Right atrium auricular region (tissue), 2 donors: ENCODE data around the gene NAV2. TPM values are rescaled to one million over a fixed set of nuclear protein-coding genes. Genes with fewer than 3 reads are reported as not detected.

Experiments
- DNase-seq: peaks from one replicate; pipeline ENCODE4 v3.0.0-alpha.2; 2019; ENCODE audit warnings: low spot score
- H3K27ac ChIP-seq, 2 donors: fragments of 200-600 bp; sonication (generic); 1 replicate in 1 of 2; 2 replicates in 1 of 2; pipeline ENCODE4 v1.5.1; 2016 to 2019
- H3K27me3 ChIP-seq, 2 donors: fragments of 200-600 bp; sonication (generic); one replicate each; pipeline versions ENCODE4 v1.5.1 to v1.6.0; 2017 to 2019
- H3K36me3 ChIP-seq: fragments of 200-600 bp; sonication (generic); one replicate; pipeline ENCODE4 v1.5.1; 2016
- H3K4me1 ChIP-seq, 2 donors: fragments of 200-600 bp; sonication (generic); one replicate each; pipeline versions ENCODE4 v1.5.1 to v1.6.0; 2017 to 2019
- H3K4me3 ChIP-seq, 2 donors: fragments of 200-600 bp; sonication (generic); 1 replicate in 1 of 2; 2 replicates in 1 of 2; pipeline ENCODE4 v1.5.1; 2017 to 2019; ENCODE audit warnings: mild to moderate bottlenecking in 1 of 2, moderate library complexity in 1 of 2
- H3K9me3 ChIP-seq, 2 donors: fragments of 200-600 bp; sonication (generic); one replicate each; pipeline ENCODE4 v1.5.1; 2019
- CTCF ChIP-seq, 2 donors: fragments of 200-600 bp; sonication (generic); IDR thresholded peaks; one replicate each; pipeline ENCODE4 v1.5.1; 2019; ENCODE audit warnings: antibody characterized with exemption in 2 of 2
- total RNA-seq, 2 donors: library from RNA; depleted of rRNA; stranded (reverse); fragments of >200 nt; gene quantifications; one replicate each; pipeline ENCODE4 v1.1.0, GENCODE V29; 2016

NAV2 gene
- total RNA-seq, 2 donors from 2014 or later, result 11.4 to 19.2 TPM

GRCh38 chr11:19725379-19726079, 12.9 kb downstream of the NAV2 start:
- DNase-seq, result no peak
- TF ChIP-seq CTCF (IDR thresholded peaks at IDR 0.05), result no peak
- Histone ChIP-seq H3K27me3 (no peaks in the 10 kb centered on the region), H3K36me3 (no peaks in the 10 kb centered on the region), H3K27ac (peak overlapping the region; percentile 15 to 34), H3K9me3 (no peaks in the 10 kb centered on the region), H3K4me3 (no peak overlapping the region), H3K4me1 (peaks cover 0 to 65% of the 10 kb centered on the region in 2 donors)

GRCh38 chr11:19727246-19727645, 14.6 kb downstream of the NAV2 start:
- no peak for DNase-seq
- TF ChIP-seq CTCF (IDR thresholded peaks at IDR 0.05), result no peak
- Histone ChIP-seq H3K27me3 (no peaks in the 10 kb centered on the region), H3K4me1 (peaks cover 0 to 67% of the 10 kb centered on the region in 2 donors), H3K36me3 (no peaks in the 10 kb centered on the region), H3K9me3 (no peaks in the 10 kb centered on the region), H3K27ac (no peak overlapping the region), H3K4me3 (no peak overlapping the region)

- no peak overlapping the region for H3K27ac ChIP-seq
- H3K4me1 ChIP-seq, result peaks cover 0 to 58% of the 10 kb centered on the region in 2 donors
These were observed 15.8 kb downstream of the NAV2 start for GRCh38 chr11:19728436-19728835.

GRCh38 chr11:19729141-19729540, 16.5 kb downstream of the NAV2 start:
- H3K4me1 ChIP-seq, result peaks cover 0 to 50% of the 10 kb centered on the region in 2 donors
- H3K4me3 ChIP-seq, result no peak overlapping the region
- H3K36me3 ChIP-seq, result no peaks in the 10 kb centered on the region
- H3K9me3 ChIP-seq, result no peaks in the 10 kb centered on the region
- no peak for DNase-seq
- no peak overlapping the region for H3K27ac ChIP-seq
- TF ChIP-seq CTCF (IDR thresholded peaks at IDR 0.05), result no peak
- H3K27me3 ChIP-seq, result no peaks in the 10 kb centered on the region

More at GRCh38 chr11:19728436-19728835, 15.8 kb downstream of the NAV2 start:
- DNase-seq, result no peak
- H3K27me3 ChIP-seq, result no peaks in the 10 kb centered on the region
- no peaks in the 10 kb centered on the region for H3K36me3 ChIP-seq
- no peak for TF ChIP-seq CTCF (IDR thresholded peaks at IDR 0.05)
- no peak overlapping the region for H3K4me3 ChIP-seq
- H3K9me3 ChIP-seq, result no peaks in the 10 kb centered on the region

- DNase-seq, result no peak
- H3K4me3 ChIP-seq, result no peak overlapping the region
- peaks cover 0 to 54% of the 10 kb centered on the region in 2 donors for H3K4me1 ChIP-seq
- no peaks in the 10 kb centered on the region for H3K36me3 ChIP-seq
- H3K9me3 ChIP-seq, result no peaks in the 10 kb centered on the region
- H3K27ac ChIP-seq, result peak overlapping the region; percentile 49 to 68
- TF ChIP-seq CTCF (IDR thresholded peaks at IDR 0.05), result no peak
- no peaks in the 10 kb centered on the region for H3K27me3 ChIP-seq
These were observed 17.7 kb downstream of the NAV2 start for GRCh38 chr11:19730373-19730772.

GRCh38 chr11:19734171-19734570, 21.5 kb downstream of the NAV2 start:
- Histone ChIP-seq H3K9me3 (no peaks in the 10 kb centered on the region), H3K4me1 (peaks cover 0 to 35% of the 10 kb centered on the region in 2 donors), H3K27ac (no peak overlapping the region), H3K36me3 (no peaks in the 10 kb centered on the region), H3K27me3 (no peaks in the 10 kb centered on the region), H3K4me3 (no peak overlapping the region)
- TF ChIP-seq CTCF (IDR thresholded peaks at IDR 0.05), result no peak
- DNase-seq, result no peak
